Hepatocyte (in vitro differentiated cells): ENCODE results near the gene GAS2L1.

Source experiments
- CTCF ChIP-seq: fragments of 200-600 bp; sonication (generic); IDR thresholded peaks from 2 replicates; pipeline ENCODE4 v1.5.1; 2016; ENCODE audit warnings: antibody characterized with exemption, mild to moderate bottlenecking; ENCODE audit not compliant: poor library complexity
- EZH2 ChIP-seq: fragments of 200-600 bp; sonication (generic); IDR thresholded peaks from 2 replicates; pipeline ENCODE4 v1.6.1; 2016; ENCODE audit warnings: antibody characterized with exemption, mild to moderate bottlenecking, borderline replicate concordance
- EZH2phosphoT487 ChIP-seq: fragments of 200-600 bp; sonication (generic); IDR thresholded peaks from one replicate; pipeline ENCODE4 v1.6.1; 2018; ENCODE audit warnings: antibody characterized with exemption, mild to moderate bottlenecking, low read depth, moderate library complexity; ENCODE audit not compliant: unreplicated experiment, severe bottlenecking

GRCh38 chr22:29313576-29314466 is 7.4 kb downstream of the GAS2L1 start:
- no peak for TF ChIP-seq CTCF
- TF ChIP-seq EZH2 = no peak
- TF ChIP-seq EZH2phosphoT487 = no peak
